ENCODE results near the gene AP1B1. TPM values are rescaled to one million over a fixed set of nuclear protein-coding genes. Genes with fewer than 3 reads are reported as not detected.

AP1B1 gene
- total and polyA plus RNA-seq, 2 of the 4 experiments (the other 2 are of a cell fraction), result 55.7 to 70.8 TPM

DNA sequence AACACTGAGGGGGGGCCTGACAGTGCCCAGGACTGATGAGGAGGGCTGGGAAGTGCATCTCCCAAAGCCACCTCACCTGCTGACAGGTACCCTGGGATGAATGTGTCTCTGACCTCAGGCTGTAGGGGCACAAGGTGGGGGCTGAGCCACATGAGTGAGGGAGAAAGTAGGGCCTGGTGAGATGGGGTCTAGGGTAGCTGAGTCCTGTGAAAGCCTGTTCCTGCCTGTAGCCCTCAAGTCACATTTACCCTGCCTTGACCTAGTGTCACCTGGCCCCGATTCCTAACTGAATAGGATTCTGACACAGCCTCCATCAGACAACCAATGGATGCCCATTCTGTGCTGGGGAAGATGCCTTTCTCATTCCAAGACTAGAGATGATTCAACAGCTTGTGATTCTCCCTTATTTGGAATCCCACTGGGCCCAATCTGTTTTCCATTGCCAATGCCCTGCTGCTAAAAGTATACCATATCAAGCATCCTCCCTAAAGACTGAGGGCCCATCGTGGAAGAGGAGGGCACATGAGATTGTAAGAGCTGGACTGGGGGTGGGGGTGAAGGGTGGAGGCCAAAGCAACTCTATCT lies 38.9 kb upstream of the AP1B1 start:
- 80% methylated on average over 1 of the region's 2 CpGs; no CpG with 5 or more reads in 1 of the 2 experiments for WGBS, 2 experiments (ENCODE audit: extremely low coverage in 2 of 2, insufficient read length in 1 of 2)
- no peaks in the 10 kb centered on the region for H3K79me1 ChIP-seq (ENCODE audit: low read depth in 1 of 2, low read length in 2 of 2)
- no peak overlapping the region for H2BK5ac ChIP-seq (ENCODE audit: low read depth, low read length, poor library complexity, severe bottlenecking)
- peaks cover 38% of the 10 kb centered on the region for H3K27me3 ChIP-seq (ENCODE audit: control insufficient read depth, insufficient read depth, low read length)
- ATAC-seq (ENCODE audit: low read depth), result no peak
- no peak overlapping the region for H3K18ac ChIP-seq (ENCODE audit: low read depth, low read length)
- dilution Hi-C loops (cut with HindIII; ENCODE audit: low sequenced_read_pairs, unreplicated experiment) (no loop called here), intact Hi-C loops (cut with micrococcal nuclease) (no loop called here), in situ Hi-C loops (cut with MboI; ENCODE audit: low sequenced_read_pairs) (no loop called here)
- H3K9ac ChIP-seq (ENCODE audit: low read depth, low read length), result no peak overlapping the region
- no peaks in the 10 kb centered on the region for H3K9me1 ChIP-seq (ENCODE audit: insufficient read depth, low read length)
- TF ChIP-seq RCOR1 (IDR thresholded peaks at IDR 0.05; ENCODE audit: insufficient replicate concordance, low read length) (no peak), CEBPB (IDR thresholded peaks at IDR 0.05; ENCODE audit: low read depth, low read length) (no peak), CHD1 (IDR thresholded peaks at IDR 0.05; ENCODE audit: low read depth, low read length) (no peak)
- no peak overlapping the region for H3K4ac ChIP-seq (ENCODE audit: low read depth, low read length)
- H2BK120ac ChIP-seq (ENCODE audit: low read depth, low read length), result no peak overlapping the region
- H3K27ac ChIP-seq (ENCODE audit: insufficient read depth, low read length), result no peak overlapping the region
- no peak overlapping the region for H3K56ac ChIP-seq (ENCODE audit: extremely low read depth, insufficient read depth, low read length)
- BruUV-seq (replicated peaks), result no TSS peak
- H4K8ac ChIP-seq (ENCODE audit: low read depth in 2 of 2, low read length in 2 of 2), result no peak overlapping the region
- DNase-seq, result no peak
- H4K91ac ChIP-seq (ENCODE audit: insufficient read depth, low read depth, low read length), result no peak overlapping the region
- H2AFZ ChIP-seq (replicated peaks; ENCODE audit: low read length, poor library complexity), result no peak overlapping the region
- H3K4me3 ChIP-seq (ENCODE audit: insufficient read depth, low read depth, low read length), result no peak overlapping the region
- H4K5ac ChIP-seq (ENCODE audit: low read depth, low read length), result no peak overlapping the region
- H3K4me2 ChIP-seq (ENCODE audit: low read depth, low read length), result no peak overlapping the region
- H2BK20ac ChIP-seq (ENCODE audit: low read depth, low read length), result no peak overlapping the region
- H3K4me1 ChIP-seq (ENCODE audit: control insufficient read depth, insufficient read depth, low read length), result no peaks in the 10 kb centered on the region
- no peak overlapping the region for H3K14ac ChIP-seq (replicated peaks; ENCODE audit: low read depth, low read length)
- H2BK15ac ChIP-seq (ENCODE audit: low read depth, low read length), result no peak overlapping the region
- H3K36me3 ChIP-seq (ENCODE audit: control insufficient read depth, insufficient read depth, low read length), result no peaks in the 10 kb centered on the region
- H3K23ac ChIP-seq (ENCODE audit: low read depth, low read length), result no peak overlapping the region
- H2AK5ac ChIP-seq (ENCODE audit: low read depth, low read length), result no peak overlapping the region
- ChIA-PET CTCF (no interaction called here), POLR2A (ENCODE audit: unreplicated experiment) (no interaction called here)
- H2AK9ac ChIP-seq (replicated peaks; ENCODE audit: low read depth, low read length, poor library complexity), result no peak overlapping the region
- H3K9me3 ChIP-seq (ENCODE audit: control insufficient read depth, insufficient read depth, low read length), result no peaks in the 10 kb centered on the region
- no peaks in the 10 kb centered on the region for H4K20me1 ChIP-seq (ENCODE audit: insufficient read depth, low read length)

Measured in IMR-90 (cell line).